NK-92 (cell line): ENCODE data around the gene OR4F16.
"Not testable (repeated sequence)": the region's sequence is repeated elsewhere in the genome, so short reads cannot be mapped to it uniquely, and the experiment has no call there.

Source experiments
- DNase-seq: peaks from one replicate; lab custom pipeline; 2025; ENCODE audit not compliant: unreplicated experiment; lab: John Stamatoyannopoulos, UW

The OR4F16 gene

GRCh38 chr1:686554-686953, at the start of gene OR4F16:
Gene OR4F16 (minus strand): TSS chr1:686654. CDS start chr1:686654, 0 bp downstream.
- not testable (repeated sequence) for DNase-seq

GRCh38 chr1:733649-734048, 47.2 kb upstream of the OR4F16 start:
- not testable (repeated sequence) for DNase-seq

GRCh38 chr1:727040-727439, 40.6 kb upstream of the OR4F16 start:
- not testable (repeated sequence) for DNase-seq
